Endometrial microvascular endothelial cells (primary cell): ENCODE data around the gene LGMN. TPM values are rescaled to one million over a fixed set of nuclear protein-coding genes. Genes with fewer than 3 reads are reported as not detected.

Experiments
- in situ Hi-C: cut with HindIII; loops from 2 replicates; pipeline ENCODE4 v1.10.0; 2017; ENCODE audit warnings: low sequenced_read_pairs, low pct_unique_long_range_greater_than_20kb; ENCODE audit errors: inconsistent ontology term
- total RNA-seq: library from RNA; depleted of rRNA; stranded (reverse); fragments of >200 nt; gene quantifications from one replicate; pipeline ENCODE4 v1.2.3, GENCODE V29; 2015; ENCODE audit errors: inconsistent ontology term

Gene LGMN
- total RNA-seq, 1 donor from 2014 or later = 55.4 TPM

- in situ Hi-C loops = no loop called here
These were observed 87.9 kb downstream of the LGMN start for GRCh38 chr14:92660571-92660970.

GRCh38 chr14:92659765-92660561, 88.5 kb downstream of the LGMN start:
- in situ Hi-C loops = no loop called here

- in situ Hi-C loops = no loop called here
These were observed 89.7 kb downstream of the LGMN start for GRCh38 chr14:92658684-92659083.

- in situ Hi-C loops = no loop called here
These were observed 90.3 kb downstream of the LGMN start for GRCh38 chr14:92658160-92658559.

- in situ Hi-C loops = no loop called here
These were observed 90.8 kb downstream of the LGMN start for GRCh38 chr14:92657457-92658142.

GRCh38 chr14:92656306-92657081, 91.9 kb downstream of the LGMN start:
- in situ Hi-C loops = no loop called here

GRCh38 chr14:92655419-92656201, 92.8 kb downstream of the LGMN start:
- in situ Hi-C loops = no loop called here

- in situ Hi-C loops = no loop called here
These were observed 94.1 kb downstream of the LGMN start for GRCh38 chr14:92654239-92654901.

Other genes starting within 250 kb of the LGMN start
- gene RIN3, start 234.8 kb downstream of the LGMN start, total RNA-seq = 2.0 TPM
- 29.3 TPM for gene GOLGA5, start 45.7 kb upstream of the LGMN start, total RNA-seq
- not detected for gene CHGA, start 174.5 kb upstream of the LGMN start, total RNA-seq